NT2/D1 (cell line): ENCODE measurements around the gene THAP9.

Source experiments
- DNase-seq: peaks from one replicate; pipeline ENCODE4 v3.0.0-alpha.2; 2011; ENCODE audit warnings: low read depth, low spot score
- H3K27me3 ChIP-seq: 2 replicates; pipeline ENCODE4 v1.6.0; 2011; ENCODE audit warnings: mild to moderate bottlenecking; ENCODE audit not compliant: insufficient read length, insufficient read depth
- H3K36me3 ChIP-seq: 2 replicates; pipeline ENCODE4 v1.6.1; 2011; ENCODE audit warnings: mild to moderate bottlenecking, low read length, mixed read lengths; ENCODE audit not compliant: insufficient read depth, insufficient read length
- H3K4me1 ChIP-seq: 2 replicates; pipeline ENCODE4 v1.5.1; 2011; ENCODE audit not compliant: insufficient read depth, insufficient read length
- H3K4me3 ChIP-seq: 2 replicates; pipeline ENCODE4 v1.5.1; 2011; ENCODE audit warnings: low read depth; ENCODE audit not compliant: insufficient read length
- H3K9ac ChIP-seq: 2 replicates; pipeline ENCODE4 v1.6.0; 2011; ENCODE audit warnings: low read depth; ENCODE audit not compliant: insufficient read length
- H3K9me3 ChIP-seq: 2 replicates; pipeline ENCODE4 v1.5.1; 2011; ENCODE audit warnings: mild to moderate bottlenecking, low read length; ENCODE audit not compliant: insufficient read depth
- SUZ12 ChIP-seq: IDR thresholded peaks from 2 replicates; pipeline ENCODE4 v1.6.1; 2011; ENCODE audit not compliant: insufficient read length, insufficient read depth; ENCODE audit errors: extremely low read depth
- YY1 ChIP-seq: IDR thresholded peaks from 2 replicates; pipeline ENCODE4 v1.6.1; 2011; ENCODE audit not compliant: insufficient read length, insufficient read depth
- ZNF274 ChIP-seq: IDR thresholded peaks from 2 replicates; pipeline ENCODE4 v1.6.1; 2011; ENCODE audit warnings: mild to moderate bottlenecking, low read depth, low read length

Gene THAP9

DNA sequence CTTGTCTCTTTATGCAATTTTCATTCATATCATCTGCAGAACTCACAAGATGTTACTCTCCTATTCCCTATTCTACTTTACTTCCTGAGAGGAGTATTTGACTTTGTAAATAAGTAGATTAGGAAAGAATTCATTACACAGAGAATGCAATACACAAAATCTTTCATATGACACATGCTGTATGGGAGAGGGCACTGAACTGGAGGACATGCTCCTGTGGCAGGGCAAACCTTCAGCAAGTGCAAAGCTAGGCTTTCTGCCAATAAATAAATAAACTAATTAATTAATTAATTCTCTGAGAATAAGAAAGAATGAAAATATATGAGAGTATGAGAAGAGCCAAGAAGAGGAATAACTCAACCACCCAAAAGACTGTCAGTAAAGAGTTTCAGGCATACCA lies 33.9 kb downstream of the THAP9 start:
- peaks cover 10% of the 10 kb centered on the region for H3K36me3 ChIP-seq

DNA sequence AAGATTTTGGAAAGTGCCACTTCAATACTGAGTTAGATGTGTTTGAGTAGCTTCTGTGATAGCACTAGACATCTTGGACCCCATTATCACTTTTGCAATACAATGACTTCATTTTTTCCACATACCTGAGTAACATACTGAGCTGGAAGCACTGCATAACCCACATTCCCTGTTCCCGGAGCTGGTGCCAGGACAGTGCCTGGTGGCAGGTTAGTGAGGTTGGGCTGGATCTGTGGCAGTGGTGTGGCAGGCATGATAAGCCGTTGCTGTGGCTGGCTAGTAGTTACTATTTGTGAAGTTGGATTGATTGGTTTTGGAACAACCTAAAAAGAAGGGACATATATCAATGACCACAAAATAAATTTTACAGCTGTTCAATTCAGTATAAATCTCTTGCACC lies 38.9 kb downstream of the THAP9 start:
- Histone ChIP-seq H3K9me3 (no peaks in the 10 kb centered on the region), H3K4me1 (no peaks in the 10 kb centered on the region), H3K27me3 (no peaks in the 10 kb centered on the region), H3K36me3 (peaks cover 15% of the 10 kb centered on the region), H3K4me3 (no peak overlapping the region), H3K9ac (no peak overlapping the region)
- TF ChIP-seq ZNF274 (no peak), YY1 (no peak), SUZ12 (no peak)
- no peak for DNase-seq

More for the DNA sequence above, 33.9 kb downstream of the THAP9 start:
- no peak for TF ChIP-seq YY1
- no peak for TF ChIP-seq ZNF274
- no peak for TF ChIP-seq SUZ12
- Histone ChIP-seq H3K9ac (no peak overlapping the region), H3K4me1 (no peaks in the 10 kb centered on the region), H3K9me3 (no peaks in the 10 kb centered on the region), H3K4me3 (no peak overlapping the region), H3K27me3 (no peaks in the 10 kb centered on the region)
- no peak for DNase-seq

DNA sequence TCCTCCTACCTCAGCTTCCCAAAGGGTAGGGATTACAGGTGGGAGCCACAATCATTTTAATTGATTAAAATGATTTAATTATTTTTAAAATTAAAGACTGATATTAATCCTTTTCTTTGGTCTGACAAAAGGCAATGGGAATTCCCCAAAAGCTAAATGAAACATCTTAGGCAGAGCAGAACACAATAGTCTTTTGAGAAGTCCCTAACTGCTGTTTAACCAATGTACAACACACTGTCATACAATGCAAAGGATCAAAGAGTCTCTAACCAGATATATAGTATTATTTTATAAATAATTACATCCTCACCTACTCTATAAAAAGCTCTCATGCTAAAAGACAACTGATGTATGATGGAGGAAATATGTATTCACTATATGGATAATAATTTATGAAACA lies 47.0 kb downstream of the THAP9 start:
- no peak for DNase-seq
- Histone ChIP-seq H3K4me3 (no peak overlapping the region), H3K36me3 (peaks cover 1% of the 10 kb centered on the region), H3K4me1 (no peaks in the 10 kb centered on the region), H3K9me3 (no peaks in the 10 kb centered on the region), H3K9ac (no peak overlapping the region), H3K27me3 (no peaks in the 10 kb centered on the region)
- TF ChIP-seq YY1 (no peak), ZNF274 (no peak), SUZ12 (no peak)

DNA sequence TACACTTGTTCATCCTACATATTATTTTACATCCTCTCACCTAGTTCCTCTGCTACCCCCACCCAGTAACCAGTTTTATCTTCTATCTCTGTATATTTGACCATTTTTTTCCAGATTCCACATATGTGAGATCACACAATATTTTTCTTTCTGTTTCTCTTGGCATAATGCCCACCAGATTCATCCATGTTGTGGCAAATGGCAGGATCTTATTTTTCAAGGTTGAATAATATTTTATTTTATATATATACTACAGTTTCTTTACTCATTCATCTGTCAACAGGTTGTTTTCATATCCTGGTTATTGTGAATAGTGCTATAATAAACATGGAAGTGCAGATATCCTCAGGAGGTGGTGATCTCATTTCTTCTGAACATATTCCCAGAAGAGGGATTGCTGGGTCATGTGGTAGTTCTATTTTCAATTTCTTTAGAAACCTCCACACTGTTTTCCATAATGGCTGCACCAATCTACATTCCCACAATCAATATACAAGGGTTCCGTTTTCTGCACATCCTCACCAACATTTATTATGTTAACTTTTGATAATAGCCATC lies 48.2 kb downstream of the THAP9 start:
- no peaks in the 10 kb centered on the region for H3K9me3 ChIP-seq
- DNase-seq = no peak
- no peaks in the 10 kb centered on the region for H3K36me3 ChIP-seq
- H3K4me1 ChIP-seq = no peaks in the 10 kb centered on the region
- no peak overlapping the region for H3K9ac ChIP-seq
- TF ChIP-seq SUZ12 = no peak
- TF ChIP-seq ZNF274 = no peak
- TF ChIP-seq YY1 = no peak
- H3K27me3 ChIP-seq = no peaks in the 10 kb centered on the region
- no peak overlapping the region for H3K4me3 ChIP-seq

DNA sequence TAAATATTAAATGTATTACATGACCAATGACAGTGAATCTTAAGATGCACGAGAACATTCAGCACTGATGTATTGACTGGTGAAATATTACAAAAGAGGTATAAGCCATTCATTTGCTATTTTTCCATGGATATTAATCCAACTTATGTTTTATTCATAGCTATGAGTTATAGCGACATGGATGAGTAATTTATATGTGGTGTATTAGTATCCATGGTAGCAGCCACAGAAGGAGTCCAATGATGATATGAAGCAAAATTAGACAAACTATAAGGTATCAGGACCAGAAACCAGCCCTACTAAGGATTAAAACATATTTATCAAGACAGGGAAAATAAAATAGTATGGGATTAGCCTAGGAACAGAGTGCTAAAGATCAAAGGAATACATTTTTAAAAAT lies 50.7 kb downstream of the THAP9 start:
- Histone ChIP-seq H3K36me3 (no peaks in the 10 kb centered on the region), H3K9ac (no peak overlapping the region), H3K27me3 (no peaks in the 10 kb centered on the region), H3K4me1 (no peaks in the 10 kb centered on the region), H3K4me3 (no peak overlapping the region), H3K9me3 (no peaks in the 10 kb centered on the region)
- no peak for DNase-seq
- TF ChIP-seq SUZ12 (no peak), YY1 (no peak), ZNF274 (no peak)

DNA sequence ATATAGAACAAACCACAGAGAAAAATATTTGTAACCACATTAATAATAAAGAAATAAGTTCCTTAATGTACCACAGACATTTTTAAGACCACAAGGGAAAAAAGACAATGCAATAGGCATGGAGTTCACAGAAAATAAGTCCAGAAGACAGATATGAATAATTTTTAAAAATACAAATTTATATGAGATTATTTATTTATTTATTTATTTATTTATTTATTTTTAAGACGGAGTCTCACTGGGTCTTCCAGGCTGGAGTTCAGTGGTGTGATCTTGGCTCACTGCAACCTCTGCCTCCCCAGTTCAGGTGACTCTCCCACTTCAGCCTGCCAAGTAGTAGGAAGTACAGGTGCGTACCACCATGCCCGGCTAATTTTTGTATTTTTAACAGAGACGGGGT lies 53.7 kb downstream of the THAP9 start:
- H3K9me3 ChIP-seq = no peaks in the 10 kb centered on the region
- H3K4me3 ChIP-seq = no peak overlapping the region
- DNase-seq = no peak
- no peaks in the 10 kb centered on the region for H3K27me3 ChIP-seq
- H3K36me3 ChIP-seq = no peaks in the 10 kb centered on the region
- TF ChIP-seq ZNF274 = no peak
- no peak for TF ChIP-seq YY1
- no peak for TF ChIP-seq SUZ12
- no peaks in the 10 kb centered on the region for H3K4me1 ChIP-seq
- H3K9ac ChIP-seq = no peak overlapping the region

DNA sequence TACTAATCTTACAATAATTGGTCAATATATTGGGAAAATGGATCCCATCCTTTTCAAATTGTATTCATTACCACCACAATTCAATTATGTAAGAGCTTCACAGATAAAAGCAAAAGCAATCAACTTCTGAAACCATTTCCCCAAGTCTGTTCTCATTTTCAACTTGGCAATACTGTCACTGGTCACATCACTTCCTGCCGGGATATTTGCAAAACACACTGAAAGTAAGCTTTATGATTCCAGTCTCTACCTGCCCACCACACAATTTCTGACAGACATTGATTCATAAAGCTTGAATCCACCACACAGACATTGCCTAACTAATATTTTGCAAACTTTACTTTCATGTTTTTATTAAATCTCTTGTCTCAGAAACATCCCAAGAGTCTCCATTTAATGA lies 56.5 kb downstream of the THAP9 start:
- Histone ChIP-seq H3K27me3 (no peaks in the 10 kb centered on the region), H3K36me3 (no peaks in the 10 kb centered on the region), H3K9ac (no peak overlapping the region), H3K4me1 (no peaks in the 10 kb centered on the region), H3K4me3 (no peak overlapping the region), H3K9me3 (no peaks in the 10 kb centered on the region)
- TF ChIP-seq ZNF274 = no peak
- TF ChIP-seq YY1 = no peak
- TF ChIP-seq SUZ12 = no peak
- no peak for DNase-seq
